Cardiac muscle cell (in vitro differentiated cells and primary cell): ENCODE results near the gene PPFIA2. TPM values are rescaled to one million over a fixed set of nuclear protein-coding genes. Genes with fewer than 3 reads are reported as not detected.
A peak's percentile ranks its signal among the peaks of the same experiment; 100 is the strongest.

Source experiments
- DNase-seq, 2 donors: peaks; one replicate each; pipeline versions ENCODE4 v3.0.0 to v3.0.0-alpha.2; 2010 to 2017; ENCODE audit warnings: low read depth in 1 of 2, low spot score in 1 of 2
- H3K27ac ChIP-seq: fragments of 200-600 bp; sonication (generic); 2 replicates; pipeline ENCODE4 v1.5.1; 2016
- H3K27me3 ChIP-seq: fragments of 200-600 bp; sonication (generic); 2 replicates; pipeline ENCODE4 v1.6.0; 2016; ENCODE audit warnings: control low read depth
- H3K36me3 ChIP-seq: fragments of 200-600 bp; sonication (generic); 2 replicates; pipeline ENCODE4 v1.5.1; 2016; ENCODE audit warnings: control low read depth
- H3K4me1 ChIP-seq: fragments of 200-600 bp; sonication (generic); 2 replicates; pipeline ENCODE4 v1.8.1; 2017; ENCODE audit warnings: low read depth, mild to moderate bottlenecking, mixed run types
- H3K4me3 ChIP-seq: fragments of 200-600 bp; sonication (generic); 2 replicates; pipeline ENCODE4 v1.5.1; 2016; ENCODE audit warnings: mild to moderate bottlenecking
- H3K9me3 ChIP-seq: fragments of 200-600 bp; sonication (generic); 2 replicates; pipeline ENCODE4 v1.5.1; 2017; ENCODE audit warnings: low read depth, mild to moderate bottlenecking, control low read depth
- CTCF ChIP-seq: IDR thresholded peaks from 2 replicates; pipeline ENCODE4 v1.5.1; 2012; ENCODE audit warnings: low read depth, mild to moderate bottlenecking, low read length
- polyA plus RNA-seq: library from polyadenylated mRNA; unstranded; fragments of >200 nt; fragmentation: Nextera tagmentation; extraction: Ambion mirVana; gene quantifications from 2 replicates; pipeline ENCODE4 v1.2.1, GENCODE V29; 2016
- total RNA-seq: library from RNA; depleted of rRNA; stranded (reverse); fragments of >200 nt; gene quantifications from 2 replicates; pipeline ENCODE4 v1.2.3, GENCODE V29; 2016

PPFIA2 gene
- 18.7 and 53.5 TPM in 2 replicates for total RNA-seq
- 17.1 and 41.2 TPM in 2 replicates for polyA plus RNA-seq

GRCh38 chr12:81759190-81760051 lies at the start of gene PPFIA2:
Gene PPFIA2 (minus strand): TSS chr12:81759350.
- Histone ChIP-seq H3K4me1 (no peaks in the 10 kb centered on the region), H3K9me3 (no peaks in the 10 kb centered on the region), H3K4me3 (peak within 1 kb of the TSS; percentile 49), H3K27ac (no peak within 1 kb of the TSS), H3K36me3 (no peaks in the 10 kb centered on the region), H3K27me3 (peaks cover 42% of the 10 kb centered on the region)
- peak; percentile 30 to 63 for DNase-seq
- TF ChIP-seq CTCF: no peak

GRCh38 chr12:81800298-81801148 lies 41.4 kb upstream of the PPFIA2 start:
- no peaks in the 10 kb centered on the region for H3K9me3 ChIP-seq
- TF ChIP-seq CTCF: no peak
- H3K4me3 ChIP-seq: no peak overlapping the region
- DNase-seq: peak; percentile 42 to 69
- H3K27me3 ChIP-seq: no peaks in the 10 kb centered on the region
- peaks cover 24% of the 10 kb centered on the region for H3K4me1 ChIP-seq
- peak overlapping the region; percentile 90 for H3K27ac ChIP-seq
- H3K36me3 ChIP-seq: no peaks in the 10 kb centered on the region

GRCh38 chr12:81798294-81798693 lies 39.1 kb upstream of the PPFIA2 start:
- H3K4me1 ChIP-seq: peaks cover 24% of the 10 kb centered on the region
- H3K27ac ChIP-seq: no peak overlapping the region
- peak in 1 of 2 donors; percentile 7 for DNase-seq
- no peaks in the 10 kb centered on the region for H3K9me3 ChIP-seq
- no peaks in the 10 kb centered on the region for H3K27me3 ChIP-seq
- no peak for TF ChIP-seq CTCF
- no peaks in the 10 kb centered on the region for H3K36me3 ChIP-seq
- no peak overlapping the region for H3K4me3 ChIP-seq

GRCh38 chr12:81797100-81797499 lies 38.0 kb upstream of the PPFIA2 start:
- H3K4me1 ChIP-seq: peaks cover 24% of the 10 kb centered on the region
- no peaks in the 10 kb centered on the region for H3K27me3 ChIP-seq
- no peaks in the 10 kb centered on the region for H3K36me3 ChIP-seq
- H3K9me3 ChIP-seq: no peaks in the 10 kb centered on the region
- DNase-seq: peak; percentile 33 to 47
- H3K4me3 ChIP-seq: no peak overlapping the region
- peak; percentile 61 for TF ChIP-seq CTCF
- H3K27ac ChIP-seq: no peak overlapping the region

- Histone ChIP-seq H3K4me3 (no peak overlapping the region), H3K27ac (no peak overlapping the region), H3K4me1 (no peaks in the 10 kb centered on the region), H3K27me3 (no peaks in the 10 kb centered on the region), H3K9me3 (no peaks in the 10 kb centered on the region), H3K36me3 (no peaks in the 10 kb centered on the region)
- no peak for TF ChIP-seq CTCF
- no peak for DNase-seq
Observed at GRCh38 chr12:81792666-81793065, 33.5 kb upstream of the PPFIA2 start.
